Effector memory CD8-positive, alpha-beta T cell (primary cell): ENCODE results near the gene TEX14.

Experiments used
- ATAC-seq: fragments of 150-1000 bp; cut with Tn5 transposase; replicated peaks from 2 replicates; pipeline ENCODE4 v1.10.0; 2021; ENCODE audit warnings: mild to moderate bottlenecking, moderate library complexity
- DNase-seq, 3 experiments: peaks; one replicate each; pipeline ENCODE4 v3.0.0; 2021
- H3K27ac Mint-ChIP-seq, 2 donors: one replicate each; pipeline ENCODE4 v1.8.0; 2022; ENCODE audit warnings: mild to moderate bottlenecking in 2 of 2, mixed read lengths in 2 of 2, moderate library complexity in 2 of 2
- H3K27me3 Mint-ChIP-seq, 2 donors: one replicate each; pipeline ENCODE4 v1.8.0; 2022; ENCODE audit warnings: mixed read lengths in 2 of 2
- H3K36me3 Mint-ChIP-seq: one replicate; pipeline ENCODE4 v1.8.0; 2022; ENCODE audit warnings: mild to moderate bottlenecking, moderate library complexity, mixed read lengths; ENCODE audit not compliant: insufficient read depth
- H3K4me1 Mint-ChIP-seq, 2 donors: one replicate each; pipeline ENCODE4 v1.8.0; 2022; ENCODE audit warnings: low read depth in 2 of 2, mixed read lengths in 2 of 2
- H3K4me3 Mint-ChIP-seq, 2 donors: one replicate each; pipeline ENCODE4 v1.8.0; 2022; ENCODE audit warnings: mild to moderate bottlenecking in 2 of 2, mixed read lengths in 2 of 2, moderate library complexity in 2 of 2
- H3K9me3 Mint-ChIP-seq, 2 donors: one replicate each; pipeline ENCODE4 v1.8.0; 2022; ENCODE audit warnings: mixed read lengths in 2 of 2

TEX14 gene

DNA sequence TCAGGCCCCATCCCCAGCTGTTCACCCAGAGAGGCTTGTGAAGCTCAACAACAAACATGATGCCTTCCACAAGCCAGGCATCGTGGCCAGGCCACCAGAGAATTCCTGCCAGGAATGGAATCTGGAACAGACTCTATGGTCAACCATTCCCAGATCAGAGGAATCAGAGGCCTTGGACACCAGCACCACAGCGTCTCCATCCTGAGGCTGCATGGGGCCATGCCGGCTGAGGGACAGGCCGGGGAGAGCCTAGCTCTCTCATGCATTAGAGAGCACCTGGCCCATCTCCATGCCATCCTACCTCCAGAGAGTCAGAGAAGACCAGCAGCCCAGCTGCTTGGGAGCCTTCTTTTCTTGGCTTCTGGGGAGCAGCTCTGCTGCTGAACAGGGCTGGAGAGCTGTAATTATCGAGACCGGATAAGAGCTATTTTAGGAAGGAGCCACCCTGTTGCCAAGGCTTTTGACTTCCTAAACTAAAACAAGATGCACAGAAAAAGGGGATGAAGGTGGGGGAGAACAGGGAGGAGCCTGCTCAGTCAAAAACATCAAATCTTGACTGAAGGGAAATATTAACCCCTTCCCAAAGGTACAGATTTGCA is 152.9 kb downstream of the TEX14 start:
- H3K27ac Mint-ChIP-seq, result no peak overlapping the region
- no peak for ATAC-seq
- peaks cover 0 to 1% of the 10 kb centered on the region in 2 donors for H3K4me1 Mint-ChIP-seq
- no peak for DNase-seq
- no peaks in the 10 kb centered on the region for H3K9me3 Mint-ChIP-seq
- H3K27me3 Mint-ChIP-seq, result peaks cover 5 to 56% of the 10 kb centered on the region in 2 donors
- no peaks in the 10 kb centered on the region for H3K36me3 Mint-ChIP-seq
- H3K4me3 Mint-ChIP-seq, result no peak overlapping the region

DNA sequence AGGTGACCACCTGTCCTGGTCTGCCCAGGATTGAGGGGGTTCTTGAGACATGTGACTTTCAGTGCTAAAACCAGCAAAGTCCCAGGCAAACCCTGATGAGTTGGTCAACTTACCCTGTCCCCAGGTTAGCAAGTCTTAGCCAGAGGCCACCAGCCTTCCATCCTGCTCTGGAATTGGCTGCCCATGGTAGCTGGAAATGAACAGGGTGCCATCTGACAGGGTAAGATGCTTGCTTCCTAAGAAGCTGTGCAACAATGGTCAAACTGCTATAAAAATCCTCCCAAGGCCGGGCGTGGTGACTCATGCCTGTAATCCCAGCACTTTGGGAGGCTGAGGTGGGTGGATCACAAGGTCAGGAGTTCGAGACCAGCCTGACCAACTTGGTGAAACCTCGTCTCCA is 154.6 kb downstream of the TEX14 start:
- ATAC-seq (no peak), DNase-seq (no peak)
- no peak overlapping the region for H3K27ac Mint-ChIP-seq
- H3K27me3 Mint-ChIP-seq, result peaks cover 14 to 57% of the 10 kb centered on the region in 2 donors
- H3K9me3 Mint-ChIP-seq, result no peaks in the 10 kb centered on the region
- H3K36me3 Mint-ChIP-seq, result no peaks in the 10 kb centered on the region
- H3K4me1 Mint-ChIP-seq, result peaks cover 0 to 6% of the 10 kb centered on the region in 2 donors
- H3K4me3 Mint-ChIP-seq, result no peak overlapping the region

DNA sequence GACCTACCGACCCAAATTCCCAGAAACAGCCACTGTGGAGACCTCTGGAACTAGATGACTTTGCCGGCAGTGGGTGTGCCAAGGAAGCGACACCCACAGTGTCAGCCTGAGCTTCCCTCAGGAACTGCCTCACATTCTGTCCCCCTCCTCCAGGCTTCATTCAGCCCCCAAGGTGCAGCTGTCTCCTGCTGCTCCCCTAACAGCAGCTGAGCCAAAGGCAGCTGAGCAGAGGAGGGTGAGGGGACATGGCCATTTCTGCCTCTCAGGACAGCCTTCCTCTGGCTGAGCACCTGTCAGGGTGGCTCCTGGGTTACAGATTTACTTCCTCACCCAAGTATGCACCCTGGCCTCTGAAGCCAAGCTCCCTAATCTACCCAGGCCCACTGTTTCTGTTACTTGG is 155.3 kb downstream of the TEX14 start:
- no peaks in the 10 kb centered on the region for H3K9me3 Mint-ChIP-seq
- no peak overlapping the region for H3K27ac Mint-ChIP-seq
- H3K4me1 Mint-ChIP-seq, result peaks cover 0 to 8% of the 10 kb centered on the region in 2 donors
- no peak for ATAC-seq
- no peaks in the 10 kb centered on the region for H3K36me3 Mint-ChIP-seq
- H3K27me3 Mint-ChIP-seq, result peaks cover 14 to 59% of the 10 kb centered on the region in 2 donors
- DNase-seq, result no peak
- H3K4me3 Mint-ChIP-seq, result no peak overlapping the region

DNA sequence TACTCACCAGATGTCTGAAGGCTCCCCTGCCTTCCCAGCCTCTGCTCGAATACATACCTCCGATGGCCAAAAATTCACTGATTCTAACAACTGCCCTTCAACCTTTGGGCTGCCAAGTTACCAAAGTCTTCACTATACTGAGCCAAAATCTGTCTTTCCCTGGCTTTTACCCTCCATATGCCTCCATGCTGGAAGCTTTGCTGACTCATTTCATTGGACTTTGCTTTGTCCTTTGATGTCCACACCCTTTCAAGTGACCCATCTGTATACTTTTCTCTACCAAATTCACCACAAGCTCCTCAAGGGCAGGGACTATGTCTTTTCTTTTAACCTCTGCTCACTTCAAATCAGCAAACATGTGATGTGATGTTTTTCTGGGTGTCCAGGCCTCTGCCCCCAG is 156.4 kb downstream of the TEX14 start:
- Mint-ChIP-seq H3K27me3 (peaks cover 14 to 59% of the 10 kb centered on the region in 2 donors), H3K27ac (no peak overlapping the region), H3K4me1 (peaks cover 0 to 8% of the 10 kb centered on the region in 2 donors), H3K9me3 (no peaks in the 10 kb centered on the region), H3K36me3 (no peaks in the 10 kb centered on the region), H3K4me3 (no peak overlapping the region)
- DNase-seq (no peak), ATAC-seq (no peak)

DNA sequence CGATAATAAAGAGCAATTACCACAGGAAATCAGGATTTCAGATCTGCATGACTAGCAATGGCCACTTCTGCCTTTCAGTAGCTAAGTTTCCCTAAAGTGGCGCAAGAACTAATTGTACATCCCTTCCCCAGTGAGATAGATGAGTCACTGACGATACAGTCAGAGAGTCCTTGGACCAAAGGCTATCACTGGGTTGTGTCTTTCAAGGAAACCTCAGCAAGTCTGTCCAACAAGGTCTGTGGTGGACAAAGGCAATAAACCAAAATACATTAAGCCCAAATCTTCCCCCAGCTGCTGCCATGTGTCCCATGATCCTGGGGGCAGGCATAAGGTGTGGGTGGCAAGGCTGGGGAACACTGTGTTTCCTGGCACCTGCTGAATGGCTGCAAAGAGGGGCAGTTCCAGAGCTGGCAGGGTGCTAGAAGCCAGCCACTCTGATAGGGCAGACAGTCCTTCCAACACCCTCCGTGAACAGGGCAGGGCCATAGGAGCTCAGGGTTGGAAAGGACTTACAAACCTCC is 156.9 kb downstream of the TEX14 start:
- Mint-ChIP-seq H3K4me1 (peaks cover 0 to 8% of the 10 kb centered on the region in 2 donors), H3K27ac (no peak overlapping the region), H3K4me3 (no peak overlapping the region), H3K9me3 (no peaks in the 10 kb centered on the region), H3K27me3 (peaks cover 14 to 59% of the 10 kb centered on the region in 2 donors), H3K36me3 (no peaks in the 10 kb centered on the region)
- no peak for DNase-seq
- no peak for ATAC-seq

DNA sequence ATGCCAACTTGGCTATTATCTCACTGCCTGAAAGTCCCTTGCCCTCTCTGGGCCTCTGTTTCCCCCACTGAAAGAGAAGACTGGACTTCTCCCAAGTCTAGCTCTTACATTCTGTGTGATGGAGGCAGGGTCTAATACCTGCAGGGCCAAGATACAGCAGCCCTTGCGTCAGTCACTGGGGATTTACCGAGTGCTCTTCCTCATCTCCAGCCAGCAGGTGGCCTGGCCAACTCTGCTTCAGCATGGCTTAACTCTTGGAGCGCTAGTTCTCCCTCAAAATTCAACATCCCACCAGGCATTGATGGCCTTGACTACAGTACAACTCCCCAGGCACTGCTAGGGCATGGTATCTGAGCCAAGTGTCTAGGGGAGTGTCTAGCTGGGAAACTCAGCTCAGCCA is 157.5 kb downstream of the TEX14 start:
- Mint-ChIP-seq H3K4me3 (no peak overlapping the region), H3K27me3 (peaks cover 14 to 59% of the 10 kb centered on the region in 2 donors), H3K36me3 (no peaks in the 10 kb centered on the region), H3K4me1 (peaks cover 0 to 10% of the 10 kb centered on the region in 2 donors), H3K27ac (no peak overlapping the region), H3K9me3 (no peaks in the 10 kb centered on the region)
- ATAC-seq (no peak), DNase-seq (no peak)

DNA sequence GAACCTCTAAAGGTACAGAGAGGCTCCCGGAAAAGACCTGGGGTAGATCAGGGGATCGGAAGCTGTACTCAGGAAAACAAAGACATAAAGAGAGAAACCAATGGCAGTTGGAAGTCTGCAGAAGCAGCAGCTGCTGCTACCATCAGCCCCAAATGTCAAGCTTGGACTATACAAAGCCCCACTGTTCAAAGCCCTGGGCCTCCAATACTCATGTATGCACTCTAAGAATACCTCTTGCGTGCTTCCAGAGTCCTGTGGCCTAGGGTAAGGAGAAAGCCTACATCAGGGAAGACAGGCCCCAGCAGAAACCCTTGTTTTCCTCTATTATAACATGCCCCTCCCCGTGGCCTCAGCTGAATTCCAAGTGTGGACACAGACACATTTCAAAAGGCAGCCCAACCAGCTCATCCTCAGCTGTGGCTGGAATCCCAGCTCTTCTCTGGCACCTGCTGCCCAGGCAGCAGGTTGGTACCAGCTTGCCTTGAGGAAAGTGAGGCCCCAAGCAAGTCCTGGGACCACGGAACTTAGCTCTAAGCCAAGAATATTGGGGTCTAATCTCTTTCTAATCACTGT is 158.1 kb downstream of the TEX14 start:
- no peak overlapping the region for H3K27ac Mint-ChIP-seq
- no peaks in the 10 kb centered on the region for H3K9me3 Mint-ChIP-seq
- ATAC-seq, result no peak
- peaks cover 14 to 57% of the 10 kb centered on the region in 2 donors for H3K27me3 Mint-ChIP-seq
- peak overlapping the region in 1 of 2 donors; percentile 3 for H3K4me3 Mint-ChIP-seq
- H3K4me1 Mint-ChIP-seq, result peaks cover 0 to 10% of the 10 kb centered on the region in 2 donors
- no peaks in the 10 kb centered on the region for H3K36me3 Mint-ChIP-seq
- no peak for DNase-seq

DNA sequence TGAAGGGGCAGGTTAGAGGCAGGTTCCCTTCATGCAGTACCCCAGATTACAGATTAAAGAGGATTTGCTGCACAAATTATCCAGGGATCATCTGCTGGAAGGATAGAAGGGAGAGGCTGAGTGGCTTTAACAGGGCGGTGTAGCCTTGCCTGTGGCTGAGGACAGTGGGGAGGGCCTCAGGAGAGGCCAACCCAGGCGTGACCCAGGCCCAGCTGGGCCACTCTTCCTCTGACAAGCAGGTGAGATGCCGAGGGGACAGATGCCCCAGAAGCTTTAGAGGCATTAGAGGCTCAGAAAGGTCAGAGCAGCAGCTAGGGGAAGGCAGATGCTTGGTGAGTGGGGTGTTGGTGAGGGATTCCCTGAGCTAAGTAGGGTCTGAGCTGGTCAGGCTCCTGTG is 159.3 kb downstream of the TEX14 start:
- H3K36me3 Mint-ChIP-seq, result no peaks in the 10 kb centered on the region
- H3K4me3 Mint-ChIP-seq, result peak overlapping the region; percentile 47 to 62
- peaks cover 14 to 56% of the 10 kb centered on the region in 2 donors for H3K27me3 Mint-ChIP-seq
- H3K4me1 Mint-ChIP-seq, result peaks cover 0 to 10% of the 10 kb centered on the region in 2 donors
- ATAC-seq (no peak), DNase-seq (no peak)
- no peaks in the 10 kb centered on the region for H3K9me3 Mint-ChIP-seq
- no peak overlapping the region for H3K27ac Mint-ChIP-seq

DNA sequence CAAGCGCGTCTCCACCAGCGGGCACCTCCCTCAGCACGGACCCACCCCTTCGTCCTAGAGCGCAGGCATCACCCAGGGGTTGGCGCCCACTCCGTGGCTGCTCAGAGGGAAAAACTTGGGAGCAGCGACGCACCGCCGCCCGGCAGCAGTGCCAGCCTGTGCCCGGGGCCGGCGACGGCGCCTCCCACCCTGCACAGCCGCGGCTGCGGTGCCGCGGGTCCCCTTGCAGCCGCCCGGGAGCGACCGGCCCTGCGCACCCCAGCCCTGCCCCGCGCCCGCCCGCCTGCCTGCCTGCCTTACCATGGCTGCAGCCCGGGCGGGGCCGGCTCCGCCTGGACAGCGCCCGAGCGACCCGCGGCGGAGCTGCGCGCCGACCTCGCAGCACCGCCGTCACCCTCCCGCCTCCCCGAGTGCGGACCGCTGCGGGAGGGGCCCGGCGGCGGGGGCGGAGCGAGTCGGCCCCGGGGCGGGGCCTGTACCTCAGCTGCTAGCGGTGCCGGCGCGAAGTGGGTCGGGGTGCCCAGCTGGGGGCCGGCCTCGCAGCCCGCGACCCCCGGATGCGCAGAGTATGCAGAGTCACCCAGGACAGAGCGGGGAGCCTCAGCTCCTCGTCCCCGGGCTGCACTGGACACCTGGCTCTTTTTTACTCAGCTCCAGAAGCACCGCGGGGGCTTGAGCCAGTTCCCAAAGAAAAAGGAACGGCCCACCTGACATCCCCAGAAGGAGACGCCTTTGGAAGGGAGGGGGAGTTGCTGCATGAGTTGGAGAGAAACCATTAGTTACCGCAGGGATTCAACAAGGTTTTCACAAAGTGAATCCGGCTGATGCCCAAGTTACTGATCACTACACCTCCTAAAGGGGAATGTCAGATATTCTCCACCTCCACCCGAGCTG is 159.9 kb downstream of the TEX14 start:
- peaks cover 0 to 11% of the 10 kb centered on the region in 2 donors for H3K4me1 Mint-ChIP-seq
- peak; percentile 49 to 64 (median 63) for DNase-seq
- H3K36me3 Mint-ChIP-seq, result no peaks in the 10 kb centered on the region
- no peak overlapping the region for H3K27ac Mint-ChIP-seq
- peak overlapping the region; percentile 63 to 64 for H3K4me3 Mint-ChIP-seq
- no peaks in the 10 kb centered on the region for H3K9me3 Mint-ChIP-seq
- peak; percentile 93 for ATAC-seq
- peaks cover 14 to 54% of the 10 kb centered on the region in 2 donors for H3K27me3 Mint-ChIP-seq

DNA sequence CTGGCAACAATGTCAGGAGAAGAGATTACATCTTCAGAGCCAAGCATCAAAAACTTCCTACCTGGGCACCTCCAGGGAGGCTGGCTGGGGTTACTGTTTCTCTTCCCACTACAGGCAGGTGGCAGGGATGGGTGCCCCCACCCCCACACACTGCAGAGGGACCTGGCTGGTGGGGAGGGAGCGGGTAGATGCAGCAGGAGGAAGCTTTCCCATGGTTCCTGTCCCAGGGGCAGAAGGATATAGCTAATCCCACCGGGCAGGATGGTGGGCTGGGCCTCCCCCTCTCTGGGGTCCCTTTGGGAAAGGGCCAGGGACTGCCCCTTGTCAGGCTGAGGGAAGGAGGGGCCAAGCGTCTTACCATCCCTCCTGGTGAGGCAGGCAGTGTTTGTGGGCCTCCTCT is 160.7 kb downstream of the TEX14 start:
- peak overlapping the region; percentile 63 to 64 for H3K4me3 Mint-ChIP-seq
- peaks cover 9 to 46% of the 10 kb centered on the region in 2 donors for H3K27me3 Mint-ChIP-seq
- no peaks in the 10 kb centered on the region for H3K36me3 Mint-ChIP-seq
- DNase-seq, result no peak
- H3K4me1 Mint-ChIP-seq, result peaks cover 0 to 11% of the 10 kb centered on the region in 2 donors
- H3K9me3 Mint-ChIP-seq, result no peaks in the 10 kb centered on the region
- no peak for ATAC-seq
- H3K27ac Mint-ChIP-seq, result no peak overlapping the region

DNA sequence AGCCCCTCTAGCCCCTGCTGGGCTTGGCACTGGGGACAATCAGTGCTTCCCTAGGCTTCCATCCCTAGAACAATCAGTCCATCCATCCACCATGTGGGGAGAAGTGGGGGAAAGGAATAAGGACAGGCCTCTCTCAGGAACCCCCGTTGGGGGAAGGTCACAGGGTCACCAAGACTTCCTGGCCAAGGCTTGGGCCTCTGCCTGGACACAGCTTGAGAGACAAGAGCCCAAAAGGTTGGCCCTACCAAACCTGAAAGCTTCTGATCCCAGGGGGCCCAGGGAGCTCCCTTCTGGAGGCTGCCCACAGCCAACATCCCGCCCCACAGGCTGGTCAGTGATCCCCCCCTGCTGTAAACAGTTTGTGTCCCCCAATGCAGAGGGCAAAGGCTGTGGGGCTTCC is 161.2 kb downstream of the TEX14 start:
- Mint-ChIP-seq H3K4me1 (peaks cover 0 to 11% of the 10 kb centered on the region in 2 donors), H3K27me3 (peaks cover 9 to 42% of the 10 kb centered on the region in 2 donors), H3K36me3 (no peaks in the 10 kb centered on the region), H3K9me3 (no peaks in the 10 kb centered on the region), H3K4me3 (peak overlapping the region; percentile 63 to 64), H3K27ac (no peak overlapping the region)
- no peak for DNase-seq
- no peak for ATAC-seq

DNA sequence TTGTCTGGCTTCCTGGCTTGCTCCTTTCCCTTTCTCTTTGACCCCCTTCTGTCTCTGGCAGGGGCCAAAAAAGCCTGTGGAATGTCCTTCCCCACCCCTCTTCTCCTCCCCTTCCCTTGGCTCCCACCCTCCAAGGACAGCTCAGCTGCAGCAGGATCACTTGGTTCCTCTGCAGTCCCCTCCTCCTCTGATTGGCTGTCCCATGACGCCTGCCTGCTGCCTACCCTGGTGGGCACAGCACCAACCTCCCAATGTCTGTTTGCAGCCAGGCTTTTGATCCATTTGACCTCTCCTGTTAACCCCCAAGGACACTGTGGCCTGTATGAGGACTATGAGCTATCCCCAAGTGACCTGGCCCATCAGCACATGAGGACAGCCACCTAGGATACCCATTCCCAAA is 162.6 kb downstream of the TEX14 start:
- Mint-ChIP-seq H3K36me3 (no peaks in the 10 kb centered on the region), H3K4me1 (peaks cover 0 to 11% of the 10 kb centered on the region in 2 donors), H3K27me3 (peaks cover 9 to 28% of the 10 kb centered on the region in 2 donors), H3K4me3 (no peak overlapping the region), H3K9me3 (no peaks in the 10 kb centered on the region), H3K27ac (no peak overlapping the region)
- ATAC-seq (no peak), DNase-seq (no peak)

DNA sequence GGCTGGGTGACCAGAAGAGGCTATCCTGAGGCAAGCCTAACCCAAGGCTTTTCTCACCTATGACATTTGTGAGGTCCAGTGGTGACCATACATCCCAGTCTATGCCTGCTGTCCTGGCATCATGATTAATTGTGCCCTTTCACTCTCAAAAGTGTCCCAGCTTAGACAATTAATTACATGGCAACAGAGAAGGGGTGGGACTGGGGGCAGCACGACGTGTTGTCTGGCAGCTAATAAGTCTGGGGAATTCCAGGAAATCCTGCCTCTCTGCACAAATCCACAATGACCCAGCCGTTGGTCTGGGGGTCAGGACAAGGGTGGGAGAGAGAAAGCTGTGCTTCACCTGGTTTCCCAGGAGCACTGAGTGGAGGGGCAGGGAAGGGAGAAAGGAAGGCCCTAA is 163.4 kb downstream of the TEX14 start:
- Mint-ChIP-seq H3K36me3 (no peaks in the 10 kb centered on the region), H3K27me3 (peaks cover 7 to 20% of the 10 kb centered on the region in 2 donors), H3K4me3 (no peak overlapping the region), H3K27ac (no peak overlapping the region), H3K4me1 (peaks cover 0 to 11% of the 10 kb centered on the region in 2 donors), H3K9me3 (no peaks in the 10 kb centered on the region)
- no peak for ATAC-seq
- no peak for DNase-seq
